HS-27A (cell line): ENCODE results near the gene GLT6D1.

Experiments used
- DNase-seq: peaks from one replicate; pipeline ENCODE4 v3.0.0-alpha.2; 2012; ENCODE audit warnings: low read depth, missing footprints

GLT6D1 gene

GRCh38 chr9:135608294-135608998 is 30.9 kb downstream of the GLT6D1 start:
- no peak for DNase-seq

- DNase-seq, result no peak
These were observed 31.7 kb downstream of the GLT6D1 start for GRCh38 chr9:135607401-135608293.

- no peak for DNase-seq
These were observed 32.5 kb downstream of the GLT6D1 start for GRCh38 chr9:135606885-135607259.

- no peak for DNase-seq
These were observed 34.0 kb downstream of the GLT6D1 start for GRCh38 chr9:135605238-135605781.

GRCh38 chr9:135604437-135605237 is 34.7 kb downstream of the GLT6D1 start:
- no peak for DNase-seq

- no peak for DNase-seq
These were observed 36.4 kb downstream of the GLT6D1 start for GRCh38 chr9:135602789-135603481.

GRCh38 chr9:135601988-135602387 is 37.4 kb downstream of the GLT6D1 start:
- DNase-seq, result no peak

- DNase-seq, result no peak
These were observed 39.0 kb downstream of the GLT6D1 start for GRCh38 chr9:135600296-135600817.

GRCh38 chr9:135596211-135596610 is 43.1 kb downstream of the GLT6D1 start:
- DNase-seq, result no peak

GRCh38 chr9:135592625-135593024 is 46.7 kb downstream of the GLT6D1 start:
- no peak for DNase-seq

GRCh38 chr9:135592331-135592590 is 47.1 kb downstream of the GLT6D1 start:
- no peak for DNase-seq

GRCh38 chr9:135591506-135592330 is 47.6 kb downstream of the GLT6D1 start:
- DNase-seq, result no peak

- DNase-seq, result no peak
These were observed 48.8 kb downstream of the GLT6D1 start for GRCh38 chr9:135590486-135591079.

GRCh38 chr9:135589596-135590485 is 49.5 kb downstream of the GLT6D1 start:
- DNase-seq, result no peak

- no peak for DNase-seq
These were observed 50.3 kb downstream of the GLT6D1 start for GRCh38 chr9:135588886-135589595.

- DNase-seq, result no peak
These were observed 51.0 kb downstream of the GLT6D1 start for GRCh38 chr9:135588371-135588770.

GRCh38 chr9:135587658-135588057 is 51.7 kb downstream of the GLT6D1 start:
- no peak for DNase-seq

GRCh38 chr9:135586601-135587109 is 52.7 kb downstream of the GLT6D1 start:
- no peak for DNase-seq
